Measurements from ENCODE around the gene GRID2. TPM values are rescaled to one million over a fixed set of nuclear protein-coding genes. Genes with fewer than 3 reads are reported as not detected.
A peak's percentile ranks its signal among the peaks of the same experiment; 100 is the strongest.
"Not testable (repeated sequence)": the region's sequence is repeated elsewhere in the genome, so short reads cannot be mapped to it uniquely, and the experiment has no call there.

GRID2 gene
- polyA plus RNA-seq, 1 donor from 2014 or later = 14.9 TPM

DNA sequence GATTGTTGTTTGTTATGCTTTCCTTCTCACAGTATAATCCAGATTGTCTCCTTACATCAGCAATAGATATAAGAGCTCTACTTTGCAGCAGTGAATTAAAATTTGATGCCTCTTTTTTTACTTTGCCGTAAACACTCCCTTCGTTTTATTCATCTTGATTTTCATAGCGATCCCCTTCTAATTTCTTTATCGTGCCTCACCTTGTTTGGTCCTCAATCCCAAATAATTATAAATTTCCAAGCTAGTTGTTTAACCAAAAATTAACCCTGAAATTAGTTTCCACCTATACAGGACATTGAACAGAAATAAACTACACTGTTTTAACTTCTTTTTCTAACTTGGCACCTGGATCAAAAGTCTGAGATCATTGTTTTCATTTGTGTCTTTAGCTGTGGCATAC is 35.1 kb upstream of the GRID2 start (continued):
- TF ChIP-seq EP300 (conservative IDR thresholded peaks at IDR 0.05; ENCODE audit: poor library complexity, severe bottlenecking) (no peak), MXI1 (conservative IDR thresholded peaks at IDR 0.05; ENCODE audit: poor library complexity, severe bottlenecking) (no peak)

DNA sequence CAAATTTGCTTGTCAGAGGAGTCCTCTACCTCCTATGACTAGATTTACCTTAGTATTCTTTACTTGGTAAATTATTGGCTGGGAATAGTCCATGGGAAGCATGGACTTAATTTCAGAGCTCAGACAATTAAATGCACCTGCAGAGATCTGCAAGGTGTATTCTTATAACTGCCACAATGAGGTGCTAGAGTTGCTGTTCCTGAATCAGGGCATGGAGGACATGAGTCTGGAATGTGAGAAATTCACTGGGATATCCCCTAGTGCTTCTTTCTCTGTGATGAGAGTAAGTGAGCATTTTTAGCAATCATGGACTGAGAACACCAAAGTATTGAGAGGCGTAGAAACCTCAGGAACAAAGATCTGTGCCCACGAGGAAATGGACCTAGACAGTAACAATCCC is 32.9 kb upstream of the GRID2 start:
- TF ChIP-seq, protein P1, sequence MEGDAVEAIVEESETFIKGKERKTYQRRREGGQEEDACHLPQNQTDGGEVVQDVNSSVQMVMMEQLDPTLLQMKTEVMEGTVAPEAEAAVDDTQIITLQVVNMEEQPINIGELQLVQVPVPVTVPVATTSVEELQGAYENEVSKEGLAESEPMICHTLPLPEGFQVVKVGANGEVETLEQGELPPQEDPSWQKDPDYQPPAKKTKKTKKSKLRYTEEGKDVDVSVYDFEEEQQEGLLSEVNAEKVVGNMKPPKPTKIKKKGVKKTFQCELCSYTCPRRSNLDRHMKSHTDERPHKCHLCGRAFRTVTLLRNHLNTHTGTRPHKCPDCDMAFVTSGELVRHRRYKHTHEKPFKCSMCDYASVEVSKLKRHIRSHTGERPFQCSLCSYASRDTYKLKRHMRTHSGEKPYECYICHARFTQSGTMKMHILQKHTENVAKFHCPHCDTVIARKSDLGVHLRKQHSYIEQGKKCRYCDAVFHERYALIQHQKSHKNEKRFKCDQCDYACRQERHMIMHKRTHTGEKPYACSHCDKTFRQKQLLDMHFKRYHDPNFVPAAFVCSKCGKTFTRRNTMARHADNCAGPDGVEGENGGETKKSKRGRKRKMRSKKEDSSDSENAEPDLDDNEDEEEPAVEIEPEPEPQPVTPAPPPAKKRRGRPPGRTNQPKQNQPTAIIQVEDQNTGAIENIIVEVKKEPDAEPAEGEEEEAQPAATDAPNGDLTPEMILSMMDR (IDR thresholded peaks at IDR 0.05; ENCODE audit: poor library complexity, severe bottlenecking) = peak; percentile 13
- TF ChIP-seq RAD21 (conservative IDR thresholded peaks at IDR 0.05) = no peak
- no peaks in the 10 kb centered on the region for H3K36me3 ChIP-seq (ENCODE audit: insufficient read depth, low read length)
- no peaks in the 10 kb centered on the region for H3K79me2 ChIP-seq (replicated peaks; ENCODE audit: insufficient read depth, low read length)
- H4K20me1 ChIP-seq (ENCODE audit: insufficient read depth) = no peaks in the 10 kb centered on the region
- no peak overlapping the region for H3K9ac ChIP-seq (ENCODE audit: low read length)
- no peak overlapping the region for H3K4me2 ChIP-seq (ENCODE audit: low read length)
- H3K4me3 ChIP-seq (ENCODE audit: low read length) = no peak overlapping the region
- no peaks in the 10 kb centered on the region for H3K9me2 ChIP-seq (ENCODE audit: insufficient read depth, low read length)
- no peaks in the 10 kb centered on the region for H3F3A ChIP-seq (ENCODE audit: insufficient read depth, low read length, poor library complexity, severe bottlenecking)
- no peaks in the 10 kb centered on the region for H3K27me3 ChIP-seq (ENCODE audit: insufficient read depth, low read depth, low read length)
- no peak overlapping the region for H3K27ac ChIP-seq (ENCODE audit: low read length)
- H3K9me3 ChIP-seq (ENCODE audit: low read length) = no peaks in the 10 kb centered on the region
- no peak overlapping the region for H2AFZ ChIP-seq (ENCODE audit: low read depth, low read length)

DNA sequence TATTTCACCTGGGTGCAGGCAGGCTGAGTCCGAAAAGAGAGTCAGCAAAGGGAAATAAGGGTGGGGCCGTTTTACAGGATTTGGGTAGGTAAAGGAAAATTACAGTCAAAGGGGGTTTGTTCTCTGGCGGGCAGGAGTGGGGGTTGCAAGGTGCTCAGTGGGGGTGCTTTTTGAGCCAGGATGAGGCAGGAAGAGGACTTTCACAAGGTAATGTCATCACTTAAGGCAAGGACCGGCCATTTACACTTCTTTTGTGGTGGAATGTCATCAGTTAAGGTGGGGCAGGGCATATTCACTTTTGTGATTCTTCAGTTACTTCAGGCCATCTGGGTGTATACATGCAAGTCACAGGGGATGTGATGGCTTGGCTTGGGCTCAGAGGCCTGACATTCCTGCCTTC is 32.2 kb upstream of the GRID2 start:
- not testable (repeated sequence) for H3K27ac ChIP-seq (ENCODE audit: low read length); H3K79me2 ChIP-seq (replicated peaks; ENCODE audit: insufficient read depth, low read length); H3K4me2 ChIP-seq (ENCODE audit: low read length); H3K9ac ChIP-seq (ENCODE audit: low read length); H3K4me3 ChIP-seq (ENCODE audit: low read length); H3K27me3 ChIP-seq (ENCODE audit: insufficient read depth, low read depth, low read length); H3K9me2 ChIP-seq (ENCODE audit: insufficient read depth, low read length); H2AFZ ChIP-seq (ENCODE audit: low read depth, low read length); H3F3A ChIP-seq (ENCODE audit: insufficient read depth, low read length, poor library complexity, severe bottlenecking); H3K36me3 ChIP-seq (ENCODE audit: insufficient read depth, low read length); H3K9me3 ChIP-seq (ENCODE audit: low read length); H4K20me1 ChIP-seq (ENCODE audit: insufficient read depth)

DNA sequence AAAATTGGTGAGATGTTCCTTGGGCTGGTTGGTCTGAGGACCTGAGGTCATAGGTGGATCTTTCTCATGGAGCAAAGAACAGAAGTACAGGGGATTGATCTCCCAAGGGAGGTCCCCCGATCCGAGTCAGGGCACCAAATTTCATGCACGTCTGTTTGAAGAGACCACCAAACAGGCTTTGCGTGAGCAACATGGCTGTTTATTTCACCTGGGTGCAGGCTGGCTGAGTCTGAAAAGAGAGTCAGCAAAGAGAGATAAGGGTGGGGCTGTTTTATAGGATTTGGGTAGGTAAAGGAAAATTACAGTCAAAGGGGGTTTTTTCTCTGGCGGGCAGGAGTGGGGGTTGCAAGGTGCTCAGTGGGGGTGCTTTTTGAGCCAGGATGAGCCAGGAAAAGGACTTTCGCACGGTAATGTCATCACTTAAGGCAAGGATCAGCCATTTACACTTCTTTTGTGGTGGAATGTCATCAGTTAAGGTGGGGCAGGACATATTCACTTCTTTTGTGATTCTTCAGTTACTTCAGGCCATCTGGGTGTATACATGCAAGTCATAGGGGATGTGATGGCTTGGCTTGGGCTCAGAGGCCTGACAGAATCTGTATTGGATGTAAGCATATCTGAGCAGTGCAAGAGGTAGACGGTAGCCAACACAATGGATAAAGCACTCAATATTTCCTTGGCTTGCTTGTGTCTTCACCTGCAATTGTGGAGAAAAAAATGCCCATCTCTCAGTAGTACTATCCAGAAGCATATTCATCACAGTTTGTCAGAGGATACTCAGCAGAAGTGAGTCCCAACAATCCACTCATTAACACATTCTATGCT is 26.5 kb upstream of the GRID2 start:
- H2AFZ ChIP-seq (ENCODE audit: low read depth, low read length); H3K4me3 ChIP-seq (ENCODE audit: low read length); H3K27ac ChIP-seq (ENCODE audit: low read length); H3F3A ChIP-seq (ENCODE audit: insufficient read depth, low read length, poor library complexity, severe bottlenecking); H3K9me2 ChIP-seq (ENCODE audit: insufficient read depth, low read length); H3K36me3 ChIP-seq (ENCODE audit: insufficient read depth, low read length); H3K9me3 ChIP-seq (ENCODE audit: low read length); H3K79me2 ChIP-seq (replicated peaks; ENCODE audit: insufficient read depth, low read length); H3K27me3 ChIP-seq (ENCODE audit: insufficient read depth, low read depth, low read length); H4K20me1 ChIP-seq (ENCODE audit: insufficient read depth); H3K4me2 ChIP-seq (ENCODE audit: low read length); H3K9ac ChIP-seq (ENCODE audit: low read length): not testable (repeated sequence)

DNA sequence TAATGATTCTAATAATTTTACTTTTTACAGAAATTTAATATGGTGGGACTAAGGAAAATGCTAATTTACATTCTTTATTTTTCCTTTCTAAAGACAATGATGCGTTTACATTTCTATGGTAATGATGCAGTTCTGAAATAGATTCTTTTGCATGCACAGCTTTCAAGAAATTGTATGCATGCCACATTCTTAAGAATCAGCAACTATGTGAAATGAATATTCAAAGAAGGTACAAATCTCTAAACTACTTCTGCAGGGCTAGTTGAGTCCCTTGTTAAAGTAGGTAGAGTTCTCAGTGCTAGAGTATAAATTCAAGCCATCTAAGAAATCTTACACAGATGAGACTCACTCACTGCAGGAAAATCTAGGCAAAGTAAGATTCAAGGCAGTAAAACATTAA is 24.5 kb upstream of the GRID2 start:
- Histone ChIP-seq H3K4me2 (ENCODE audit: low read length) (no peak overlapping the region), H2AFZ (ENCODE audit: low read depth, low read length) (no peak overlapping the region), H3K27ac (ENCODE audit: low read length) (no peak overlapping the region), H3K79me2 (replicated peaks; ENCODE audit: insufficient read depth, low read length) (no peaks in the 10 kb centered on the region), H3K27me3 (ENCODE audit: insufficient read depth, low read depth, low read length) (no peaks in the 10 kb centered on the region), H3K9me2 (ENCODE audit: insufficient read depth, low read length) (no peaks in the 10 kb centered on the region), H3F3A (ENCODE audit: insufficient read depth, low read length, poor library complexity, severe bottlenecking) (no peaks in the 10 kb centered on the region), H3K36me3 (ENCODE audit: insufficient read depth, low read length) (no peaks in the 10 kb centered on the region), H3K4me3 (ENCODE audit: low read length) (no peak overlapping the region), H3K9ac (ENCODE audit: low read length) (no peak overlapping the region), H4K20me1 (ENCODE audit: insufficient read depth) (no peaks in the 10 kb centered on the region), H3K9me3 (ENCODE audit: low read length) (no peaks in the 10 kb centered on the region)
- TF ChIP-seq POLR2AphosphoS5 (IDR thresholded peaks at IDR 0.05) (no peak), MXI1 (conservative IDR thresholded peaks at IDR 0.05; ENCODE audit: poor library complexity, severe bottlenecking) (no peak), RAD21 (conservative IDR thresholded peaks at IDR 0.05) (no peak), SMC3 (conservative IDR thresholded peaks at IDR 0.05; ENCODE audit: poor library complexity) (no peak), EZH2 (IDR thresholded peaks at IDR 0.05; ENCODE audit: borderline replicate concordance, insufficient read depth, low read length, poor library complexity, severe bottlenecking) (no peak), EP300 (conservative IDR thresholded peaks at IDR 0.05; ENCODE audit: poor library complexity, severe bottlenecking) (no peak)
- TF ChIP-seq, protein P1 (IDR thresholded peaks at IDR 0.05; ENCODE audit: poor library complexity, severe bottlenecking) = no peak
- TF ChIP-seq, protein P2, sequence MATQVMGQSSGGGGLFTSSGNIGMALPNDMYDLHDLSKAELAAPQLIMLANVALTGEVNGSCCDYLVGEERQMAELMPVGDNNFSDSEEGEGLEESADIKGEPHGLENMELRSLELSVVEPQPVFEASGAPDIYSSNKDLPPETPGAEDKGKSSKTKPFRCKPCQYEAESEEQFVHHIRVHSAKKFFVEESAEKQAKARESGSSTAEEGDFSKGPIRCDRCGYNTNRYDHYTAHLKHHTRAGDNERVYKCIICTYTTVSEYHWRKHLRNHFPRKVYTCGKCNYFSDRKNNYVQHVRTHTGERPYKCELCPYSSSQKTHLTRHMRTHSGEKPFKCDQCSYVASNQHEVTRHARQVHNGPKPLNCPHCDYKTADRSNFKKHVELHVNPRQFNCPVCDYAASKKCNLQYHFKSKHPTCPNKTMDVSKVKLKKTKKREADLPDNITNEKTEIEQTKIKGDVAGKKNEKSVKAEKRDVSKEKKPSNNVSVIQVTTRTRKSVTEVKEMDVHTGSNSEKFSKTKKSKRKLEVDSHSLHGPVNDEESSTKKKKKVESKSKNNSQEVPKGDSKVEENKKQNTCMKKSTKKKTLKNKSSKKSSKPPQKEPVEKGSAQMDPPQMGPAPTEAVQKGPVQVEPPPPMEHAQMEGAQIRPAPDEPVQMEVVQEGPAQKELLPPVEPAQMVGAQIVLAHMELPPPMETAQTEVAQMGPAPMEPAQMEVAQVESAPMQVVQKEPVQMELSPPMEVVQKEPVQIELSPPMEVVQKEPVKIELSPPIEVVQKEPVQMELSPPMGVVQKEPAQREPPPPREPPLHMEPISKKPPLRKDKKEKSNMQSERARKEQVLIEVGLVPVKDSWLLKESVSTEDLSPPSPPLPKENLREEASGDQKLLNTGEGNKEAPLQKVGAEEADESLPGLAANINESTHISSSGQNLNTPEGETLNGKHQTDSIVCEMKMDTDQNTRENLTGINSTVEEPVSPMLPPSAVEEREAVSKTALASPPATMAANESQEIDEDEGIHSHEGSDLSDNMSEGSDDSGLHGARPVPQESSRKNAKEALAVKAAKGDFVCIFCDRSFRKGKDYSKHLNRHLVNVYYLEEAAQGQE (IDR thresholded peaks at IDR 0.05; ENCODE audit: borderline replicate concordance) = no peak

Data from neural cell (in vitro differentiated cells).